ENCODE data around the gene STOX2.

STOX2 gene

DNA sequence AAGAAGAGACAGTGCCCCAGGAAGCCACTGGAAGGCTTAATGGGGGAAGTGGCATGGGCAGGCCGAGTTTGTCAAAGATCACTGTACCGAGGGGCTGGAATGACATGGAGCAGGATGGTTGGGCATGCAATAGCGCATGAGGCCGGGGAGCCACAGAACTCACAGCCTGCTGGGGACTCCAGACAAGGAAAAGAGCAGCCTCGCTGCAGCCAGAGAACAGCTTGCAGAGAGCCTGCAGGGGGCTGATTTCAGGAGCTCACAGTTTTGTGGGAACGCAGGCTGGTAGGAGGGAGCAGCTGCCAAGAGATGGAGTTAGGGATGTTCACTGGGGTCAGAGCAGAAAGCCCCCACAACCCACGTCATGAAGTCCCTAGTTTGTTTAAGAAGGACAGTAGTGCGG is 45.4 kb downstream of the STOX2 start:
- TF ChIP-seq, protein P1, sequence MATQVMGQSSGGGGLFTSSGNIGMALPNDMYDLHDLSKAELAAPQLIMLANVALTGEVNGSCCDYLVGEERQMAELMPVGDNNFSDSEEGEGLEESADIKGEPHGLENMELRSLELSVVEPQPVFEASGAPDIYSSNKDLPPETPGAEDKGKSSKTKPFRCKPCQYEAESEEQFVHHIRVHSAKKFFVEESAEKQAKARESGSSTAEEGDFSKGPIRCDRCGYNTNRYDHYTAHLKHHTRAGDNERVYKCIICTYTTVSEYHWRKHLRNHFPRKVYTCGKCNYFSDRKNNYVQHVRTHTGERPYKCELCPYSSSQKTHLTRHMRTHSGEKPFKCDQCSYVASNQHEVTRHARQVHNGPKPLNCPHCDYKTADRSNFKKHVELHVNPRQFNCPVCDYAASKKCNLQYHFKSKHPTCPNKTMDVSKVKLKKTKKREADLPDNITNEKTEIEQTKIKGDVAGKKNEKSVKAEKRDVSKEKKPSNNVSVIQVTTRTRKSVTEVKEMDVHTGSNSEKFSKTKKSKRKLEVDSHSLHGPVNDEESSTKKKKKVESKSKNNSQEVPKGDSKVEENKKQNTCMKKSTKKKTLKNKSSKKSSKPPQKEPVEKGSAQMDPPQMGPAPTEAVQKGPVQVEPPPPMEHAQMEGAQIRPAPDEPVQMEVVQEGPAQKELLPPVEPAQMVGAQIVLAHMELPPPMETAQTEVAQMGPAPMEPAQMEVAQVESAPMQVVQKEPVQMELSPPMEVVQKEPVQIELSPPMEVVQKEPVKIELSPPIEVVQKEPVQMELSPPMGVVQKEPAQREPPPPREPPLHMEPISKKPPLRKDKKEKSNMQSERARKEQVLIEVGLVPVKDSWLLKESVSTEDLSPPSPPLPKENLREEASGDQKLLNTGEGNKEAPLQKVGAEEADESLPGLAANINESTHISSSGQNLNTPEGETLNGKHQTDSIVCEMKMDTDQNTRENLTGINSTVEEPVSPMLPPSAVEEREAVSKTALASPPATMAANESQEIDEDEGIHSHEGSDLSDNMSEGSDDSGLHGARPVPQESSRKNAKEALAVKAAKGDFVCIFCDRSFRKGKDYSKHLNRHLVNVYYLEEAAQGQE (IDR thresholded peaks at IDR 0.05; ENCODE audit: low read depth): no peak
- TF ChIP-seq, protein P2, sequence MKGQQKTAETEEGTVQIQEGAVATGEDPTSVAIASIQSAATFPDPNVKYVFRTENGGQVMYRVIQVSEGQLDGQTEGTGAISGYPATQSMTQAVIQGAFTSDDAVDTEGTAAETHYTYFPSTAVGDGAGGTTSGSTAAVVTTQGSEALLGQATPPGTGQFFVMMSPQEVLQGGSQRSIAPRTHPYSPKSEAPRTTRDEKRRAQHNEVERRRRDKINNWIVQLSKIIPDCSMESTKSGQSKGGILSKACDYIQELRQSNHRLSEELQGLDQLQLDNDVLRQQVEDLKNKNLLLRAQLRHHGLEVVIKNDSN (IDR thresholded peaks at IDR 0.05): no peak
- no peak for TF ChIP-seq ZBTB7A (IDR thresholded peaks at IDR 0.05; ENCODE audit: low read depth)
- TF ChIP-seq TEAD4 (IDR thresholded peaks at IDR 0.05): no peak
- TF ChIP-seq, protein P3, sequence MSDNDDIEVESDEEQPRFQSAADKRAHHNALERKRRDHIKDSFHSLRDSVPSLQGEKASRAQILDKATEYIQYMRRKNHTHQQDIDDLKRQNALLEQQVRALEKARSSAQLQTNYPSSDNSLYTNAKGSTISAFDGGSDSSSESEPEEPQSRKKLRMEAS (IDR thresholded peaks at IDR 0.05): no peak
- no peak for TF ChIP-seq CEBPB (IDR thresholded peaks at IDR 0.05)

DNA sequence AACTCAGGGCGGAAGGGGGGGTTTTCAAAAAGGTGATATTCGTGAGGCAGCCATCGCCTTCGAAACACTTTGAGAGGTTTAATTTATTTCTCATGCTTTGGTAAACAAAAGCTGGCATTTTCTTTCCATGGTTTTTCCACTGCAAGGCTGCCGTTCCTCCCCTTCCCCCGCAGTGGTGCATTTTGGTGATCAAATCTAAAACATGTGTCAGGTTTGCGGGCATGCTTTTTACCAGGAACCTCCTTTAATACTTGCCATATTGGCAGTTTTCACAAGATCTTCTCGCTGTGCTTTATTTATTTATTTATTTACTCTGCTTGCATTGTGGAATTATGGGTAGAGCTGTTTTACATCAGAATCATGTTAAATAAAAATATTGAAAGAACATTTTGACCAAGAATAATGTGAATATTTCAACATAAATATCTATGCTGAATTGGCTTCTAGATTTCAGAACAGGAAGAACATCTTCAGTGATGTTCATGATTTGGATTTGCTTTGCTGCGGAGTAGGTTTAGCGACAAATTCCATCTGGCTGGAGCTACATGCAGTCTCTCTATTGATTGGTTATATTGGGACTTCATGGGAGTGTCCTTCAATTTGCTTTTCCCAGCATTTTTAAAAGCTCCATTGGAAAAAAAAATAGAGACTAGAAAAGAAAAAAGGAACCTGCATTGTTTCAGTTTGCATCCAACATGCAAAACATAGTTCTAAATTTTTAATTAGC is 54.4 kb downstream of the STOX2 start:
- TF ChIP-seq EGR1 (IDR thresholded peaks at IDR 0.05): no peak
- TF ChIP-seq NFIC (IDR thresholded peaks at IDR 0.05): no peak
- no peak for TF ChIP-seq ZBTB7A (IDR thresholded peaks at IDR 0.05; ENCODE audit: low read depth)
- TF ChIP-seq FOXM1 (IDR thresholded peaks at IDR 0.05; ENCODE audit: borderline replicate concordance, low read depth): no peak
- no peak for TF ChIP-seq TEAD4 (IDR thresholded peaks at IDR 0.05)
- TF ChIP-seq, protein P2 (IDR thresholded peaks at IDR 0.05): no peak

DNA sequence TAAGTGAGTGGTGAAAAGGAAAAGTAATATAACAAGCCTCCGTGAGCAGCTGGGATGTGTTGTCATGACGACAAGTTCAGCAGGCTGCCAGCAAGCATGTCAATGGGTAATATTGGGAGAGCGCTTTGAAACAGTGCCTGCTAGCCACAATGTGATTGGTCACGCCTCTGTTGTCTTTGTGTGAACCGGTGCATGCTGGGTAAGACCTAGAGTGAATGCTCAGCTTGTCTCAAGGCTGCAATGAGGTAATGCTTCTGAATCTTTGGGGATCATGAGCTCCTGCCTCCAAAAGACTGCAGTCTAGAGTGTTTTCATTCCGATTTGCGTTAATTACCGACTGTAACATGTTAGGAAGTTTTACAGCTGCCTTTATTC is 54.9 kb downstream of the STOX2 start:
- no peak for TF ChIP-seq FOXM1 (IDR thresholded peaks at IDR 0.05; ENCODE audit: borderline replicate concordance, low read depth)
- TF ChIP-seq RAD21 (IDR thresholded peaks at IDR 0.05; ENCODE audit: low read depth): no peak
- TF ChIP-seq, protein P2 (IDR thresholded peaks at IDR 0.05): no peak
- TF ChIP-seq, protein P3 (IDR thresholded peaks at IDR 0.05): peak; percentile 59
- TF ChIP-seq YY1 (IDR thresholded peaks at IDR 0.05; ENCODE audit: low read depth): no peak
- no peak for TF ChIP-seq NFIC (IDR thresholded peaks at IDR 0.05)
- no peak for TF ChIP-seq CREB1 (IDR thresholded peaks at IDR 0.05; ENCODE audit: low read depth)

DNA sequence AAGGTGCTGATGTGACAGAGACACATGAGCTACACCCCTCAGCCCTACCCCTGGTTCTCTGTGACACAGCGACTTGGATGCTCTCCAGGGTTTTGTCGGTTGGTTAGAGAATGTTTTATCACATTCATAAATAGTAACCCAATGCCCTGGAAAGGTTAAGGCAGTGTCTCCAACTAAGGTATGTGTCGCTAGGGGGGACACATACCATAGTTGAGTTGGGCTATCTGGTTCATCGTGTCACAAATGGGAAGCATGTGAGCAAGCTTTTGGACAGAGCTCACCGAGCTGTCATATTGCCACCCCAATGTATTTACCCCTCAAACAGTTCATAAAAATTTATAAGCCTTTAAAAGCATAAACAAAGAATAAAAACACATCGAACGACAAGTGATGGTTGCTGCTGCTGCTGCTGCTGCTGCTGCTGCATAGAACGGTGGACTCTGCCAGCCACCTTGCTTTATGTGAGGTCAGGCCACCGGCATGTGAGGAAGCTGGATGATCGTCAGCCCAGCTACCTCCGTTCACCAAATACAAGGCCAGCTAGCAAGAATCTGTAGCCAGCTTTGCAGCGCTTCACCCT is 55.9 kb downstream of the STOX2 start:
- TF ChIP-seq, protein P3 (IDR thresholded peaks at IDR 0.05): no peak
- TF ChIP-seq NFIC (IDR thresholded peaks at IDR 0.05): peak; percentile 34; the same call in 1 of the 2 replicates
- peak; percentile 22; the same call in 1 of the 2 replicates for TF ChIP-seq TEAD4 (IDR thresholded peaks at IDR 0.05)
- TF ChIP-seq YY1 (IDR thresholded peaks at IDR 0.05; ENCODE audit: low read depth): no peak

DNA sequence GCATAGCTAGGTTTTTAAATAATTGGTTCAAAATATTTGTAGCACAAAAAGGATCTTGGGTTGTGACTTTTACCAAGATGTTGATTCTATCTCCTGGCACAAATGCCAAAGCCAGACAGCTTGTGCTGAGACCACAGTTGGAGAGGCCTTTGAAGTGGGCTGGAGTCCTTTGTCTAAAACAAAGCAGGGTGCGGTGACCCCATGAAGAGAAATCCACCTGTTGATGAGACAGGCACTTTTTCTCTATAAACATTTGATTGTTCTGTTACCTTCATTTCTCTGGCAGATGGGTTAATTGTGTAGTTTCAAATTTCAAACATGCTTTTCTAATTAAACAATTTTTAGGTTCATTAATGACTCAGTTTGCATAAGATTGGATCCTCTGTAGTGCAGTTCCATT is 56.7 kb downstream of the STOX2 start:
- TF ChIP-seq, protein P2 (IDR thresholded peaks at IDR 0.05): no peak
- TF ChIP-seq ZBTB7A (IDR thresholded peaks at IDR 0.05; ENCODE audit: low read depth) (no peak), TCF12 (IDR thresholded peaks at IDR 0.05; ENCODE audit: low read depth) (no peak), TEAD4 (IDR thresholded peaks at IDR 0.05) (no peak), EP300 (IDR thresholded peaks at IDR 0.05; ENCODE audit: borderline replicate concordance) (no peak), NFIC (IDR thresholded peaks at IDR 0.05) (no peak), CREB1 (IDR thresholded peaks at IDR 0.05; ENCODE audit: low read depth) (no peak), EGR1 (IDR thresholded peaks at IDR 0.05) (no peak), YY1 (IDR thresholded peaks at IDR 0.05; ENCODE audit: low read depth) (no peak), RAD21 (IDR thresholded peaks at IDR 0.05; ENCODE audit: low read depth) (no peak), CEBPB (IDR thresholded peaks at IDR 0.05) (no peak)
- TF ChIP-seq, protein P1 (IDR thresholded peaks at IDR 0.05; ENCODE audit: low read depth): no peak
- TF ChIP-seq, protein P3 (IDR thresholded peaks at IDR 0.05): no peak

Measured in Ishikawa (cell line).